VCaP (cell line): ENCODE data around the gene MRPL32.

Experiments used
- H3K27ac ChIP-seq: fragments of 450-650 bp; 2 replicates; pipeline ENCODE4 v1.5.1; 2017
- TF ChIP-seq, protein P1 (sequence below): fragments of 450-650 bp; conservative IDR thresholded peaks from 2 replicates; pipeline ENCODE4 v1.5.1; 2017; ENCODE audit warnings: mild to moderate bottlenecking, moderate library complexity

Gene MRPL32

GRCh38 chr7:42982604-42983115, 50.5 kb downstream of the MRPL32 start:
- TF ChIP-seq, protein P1, sequence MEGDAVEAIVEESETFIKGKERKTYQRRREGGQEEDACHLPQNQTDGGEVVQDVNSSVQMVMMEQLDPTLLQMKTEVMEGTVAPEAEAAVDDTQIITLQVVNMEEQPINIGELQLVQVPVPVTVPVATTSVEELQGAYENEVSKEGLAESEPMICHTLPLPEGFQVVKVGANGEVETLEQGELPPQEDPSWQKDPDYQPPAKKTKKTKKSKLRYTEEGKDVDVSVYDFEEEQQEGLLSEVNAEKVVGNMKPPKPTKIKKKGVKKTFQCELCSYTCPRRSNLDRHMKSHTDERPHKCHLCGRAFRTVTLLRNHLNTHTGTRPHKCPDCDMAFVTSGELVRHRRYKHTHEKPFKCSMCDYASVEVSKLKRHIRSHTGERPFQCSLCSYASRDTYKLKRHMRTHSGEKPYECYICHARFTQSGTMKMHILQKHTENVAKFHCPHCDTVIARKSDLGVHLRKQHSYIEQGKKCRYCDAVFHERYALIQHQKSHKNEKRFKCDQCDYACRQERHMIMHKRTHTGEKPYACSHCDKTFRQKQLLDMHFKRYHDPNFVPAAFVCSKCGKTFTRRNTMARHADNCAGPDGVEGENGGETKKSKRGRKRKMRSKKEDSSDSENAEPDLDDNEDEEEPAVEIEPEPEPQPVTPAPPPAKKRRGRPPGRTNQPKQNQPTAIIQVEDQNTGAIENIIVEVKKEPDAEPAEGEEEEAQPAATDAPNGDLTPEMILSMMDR: no peak
- H3K27ac ChIP-seq: no peak overlapping the region

DNA sequence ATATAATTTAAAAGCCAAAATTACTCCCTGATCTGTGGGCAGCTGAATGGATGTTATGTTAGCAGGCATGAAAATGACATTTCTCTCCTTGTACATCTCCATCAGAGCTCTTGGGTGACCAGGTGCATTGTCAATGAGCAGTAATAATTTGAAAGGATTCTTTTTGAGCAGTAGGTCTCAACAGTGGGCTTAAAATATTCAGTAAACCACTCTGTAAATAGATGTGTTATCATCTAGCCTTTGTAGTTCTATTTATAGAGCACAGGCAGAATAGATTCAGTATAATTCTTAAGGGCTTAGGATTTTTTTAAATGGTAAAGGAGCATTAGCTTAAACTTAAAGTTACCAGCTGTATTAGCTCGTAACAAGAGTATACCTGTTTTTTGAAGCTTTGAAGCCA, 52.0 kb downstream of the MRPL32 start:
- TF ChIP-seq, protein P1: no peak
- H3K27ac ChIP-seq: no peak overlapping the region

DNA sequence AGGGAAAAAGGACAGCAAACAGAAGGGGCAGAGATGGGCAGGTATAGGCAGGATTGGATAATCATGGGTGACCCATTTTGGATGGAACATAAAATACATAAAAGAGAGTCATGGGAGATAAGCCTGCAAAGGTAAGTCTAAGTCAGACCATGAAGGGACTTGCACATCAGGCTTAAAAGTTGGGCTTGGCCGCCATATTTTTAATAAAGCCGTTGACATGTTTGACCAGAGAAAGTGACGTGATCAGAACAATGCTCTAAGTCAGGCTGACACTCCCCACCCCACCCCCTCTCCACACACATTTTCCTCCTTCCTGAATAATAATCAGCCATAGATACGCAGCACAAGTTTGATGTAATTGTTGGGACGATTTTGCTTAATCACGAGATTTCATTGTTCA, 54.0 kb downstream of the MRPL32 start:
- no peak overlapping the region for H3K27ac ChIP-seq
- TF ChIP-seq, protein P1: no peak

- no peak overlapping the region for H3K27ac ChIP-seq
- TF ChIP-seq, protein P1: no peak
Measured at GRCh38 chr7:42986781-42987248, 54.6 kb downstream of the MRPL32 start.
